Breast epithelium (tissue), 3 donors: Measurements from ENCODE around the gene PDXP.

Source experiments
- CTCF ChIP-seq, 3 donors: fragments of 450-650 bp; IDR thresholded peaks; one replicate each; pipeline ENCODE4 v1.5.1; 2016 to 2017; ENCODE audit warnings: antibody characterized with exemption in 3 of 3, mild to moderate bottlenecking in 3 of 3, moderate library complexity in 3 of 3
- POLR2AphosphoS5 ChIP-seq, 3 donors: sonication (generic); formaldehyde crosslinking; IDR thresholded peaks; one replicate each; pipeline ENCODE4 v1.6.1; 2017; ENCODE audit warnings: antibody characterized with exemption in 3 of 3

- TF ChIP-seq CTCF (IDR thresholded peaks at IDR 0.05) (no peak), POLR2AphosphoS5 (IDR thresholded peaks at IDR 0.05) (no peak)
Measured at GRCh38 chr22:37663521-37664140, 5.1 kb downstream of the PDXP start.
